Right lobe of liver (tissue), 4 donors: ENCODE results near the gene RRP1.

Experiments
- CTCF ChIP-seq, 4 donors: fragments of 200-600 bp in 3 of 4; fragments of 450-650 bp in 1 of 4; IDR thresholded peaks; one replicate each; pipeline versions ENCODE4 v1.5.1 to v1.8.0; 2016 to 2022; ENCODE audit warnings: antibody characterized with exemption in 4 of 4, mild to moderate bottlenecking in 2 of 4
- POLR2A ChIP-seq: fragments of 450-650 bp; IDR thresholded peaks from one replicate; pipeline ENCODE4 v1.6.1; 2017; ENCODE audit warnings: antibody characterized with exemption, mild to moderate bottlenecking
- donor health status: DM: no; HTN: no; CAD: no.
- donor health status: DM: no; HTN: no; CAD: no.
- donor health status: DM: no; HTN: yes; CAD: no.

- TF ChIP-seq CTCF (IDR thresholded peaks at IDR 0.05) = no peak
- no peak for TF ChIP-seq POLR2A
These were observed 21.2 kb upstream of the RRP1 start for GRCh38 chr21:43767984-43768867.
